H1 (cell line): ENCODE measurements around the gene NMRK2. TPM values are rescaled to one million over a fixed set of nuclear protein-coding genes. Genes with fewer than 3 reads are reported as not detected.

Experiments
- CTCF ChIA-PET: fragments of 300-600 bp; sonication (Branson Sonifier 250); formaldehyde crosslinking; loops from one replicate; lab custom pipeline; 2021; ENCODE audit not compliant: partially characterized antibody; lab: Charles Lee
- POLR2A ChIA-PET: fragments of 300-600 bp; sonication (Branson Sonifier 250); formaldehyde crosslinking; loops from one replicate; lab custom pipeline; 2021; ENCODE audit warnings: inconsistent platforms; ENCODE audit not compliant: partially characterized antibody; lab: Charles Lee
- DNase-seq, 2 experiments: peaks; one replicate each; pipeline versions ENCODE4 v3.0.0 to v3.0.0-alpha.2; 2010 to 2022; ENCODE audit warnings: low spot score in 2 of 2, low read depth in 1 of 2, mixed read lengths in 1 of 2
- FAIRE-seq: peaks from 2 replicates; lab custom pipeline; 2011; peaks lifted over from hg19 to GRCh38; lab: Jason Lieb, UNC
- H2AFZ ChIP-seq: 2 replicates; pipeline ENCODE4 v1.8.1; 2012; ENCODE audit warnings: low read length, inconsistent platforms
- H2AK5ac ChIP-seq: 2 replicates; pipeline ENCODE4 v1.6.1; 2013; ENCODE audit warnings: low read depth, low read length
- H2BK120ac ChIP-seq: replicated peaks from 2 replicates; pipeline ENCODE3; 2013; ENCODE audit warnings: low read depth, low read length, inconsistent platforms
- H2BK12ac ChIP-seq: 2 replicates; pipeline ENCODE4 v1.6.1; 2013; ENCODE audit warnings: low read depth, low read length
- H2BK15ac ChIP-seq: 2 replicates; pipeline ENCODE4 v1.6.1; 2013; ENCODE audit warnings: low read length
- H2BK20ac ChIP-seq: 2 replicates; pipeline ENCODE4 v1.6.1; 2013; ENCODE audit warnings: low read length
- H2BK5ac ChIP-seq: 2 replicates; pipeline ENCODE4 v1.6.1; 2013; ENCODE audit warnings: low read depth, low read length
- H3K14ac ChIP-seq: 2 replicates; pipeline ENCODE4 v1.6.1; 2013; ENCODE audit warnings: inconsistent platforms; ENCODE audit not compliant: insufficient read length
- H3K18ac ChIP-seq: 2 replicates; pipeline ENCODE4 v1.6.1; 2013; ENCODE audit warnings: low read length; ENCODE audit errors: extremely low read depth
- H3K23ac ChIP-seq: 2 replicates; pipeline ENCODE4 v1.6.1; 2013; ENCODE audit warnings: inconsistent platforms; ENCODE audit not compliant: insufficient read length
- H3K23me2 ChIP-seq: 2 replicates; pipeline ENCODE4 v1.6.1; 2013; ENCODE audit warnings: low read depth, low read length
- H3K27ac ChIP-seq: 2 replicates; pipeline ENCODE4 v1.6.1; 2011; ENCODE audit warnings: low read depth, low read length, inconsistent platforms
- H3K27me3 ChIP-seq, 4 experiments: replicated peaks in 1 of 4; 1 replicate in 1 of 4; 2 replicates in 3 of 4; pipeline versions ENCODE4 v1.6.1 to v1.8.1; 2011 to 2013; ENCODE audit warnings: low read length in 3 of 4, mild to moderate bottlenecking in 3 of 4, inconsistent platforms in 2 of 4, mixed read lengths in 2 of 4, moderate library complexity in 1 of 4; ENCODE audit not compliant: control insufficient read depth in 3 of 4, insufficient read depth in 3 of 4; ENCODE audit errors: extremely low read depth in 1 of 4
- H3K36me3 ChIP-seq, 4 experiments: 2 replicates each; pipeline versions ENCODE4 v1.6.1 to v1.8.1; 2011 to 2013; ENCODE audit warnings: mild to moderate bottlenecking in 4 of 4, low read length in 3 of 4, moderate library complexity in 2 of 4, control low read depth in 1 of 4, inconsistent platforms in 1 of 4; ENCODE audit not compliant: insufficient read depth in 4 of 4, control insufficient read depth in 2 of 4
- H3K4ac ChIP-seq: replicated peaks from 2 replicates; pipeline ENCODE3; 2013; ENCODE audit warnings: low read length, low read depth, mixed read lengths, inconsistent platforms; ENCODE audit not compliant: insufficient read length
- H3K4me1 ChIP-seq, 4 experiments: replicated peaks in 1 of 4; 1 replicate in 1 of 4; 2 replicates in 3 of 4; pipeline versions ENCODE4 v1.6.1 to v1.8.1; 2011 to 2013; ENCODE audit warnings: low read length in 3 of 4, inconsistent platforms in 2 of 4, mixed read lengths in 1 of 4; ENCODE audit not compliant: insufficient read depth in 4 of 4, control insufficient read depth in 3 of 4
- H3K4me2 ChIP-seq, 2 experiments: 2 replicates each; pipeline versions ENCODE4 v1.6.1 to v1.8.1; 2011 to 2013; ENCODE audit warnings: low read depth in 2 of 2, low read length in 2 of 2, control low read depth in 1 of 2, inconsistent platforms in 1 of 2, mild to moderate bottlenecking in 1 of 2; ENCODE audit not compliant: insufficient read depth in 1 of 2
- H3K4me3 ChIP-seq, 4 experiments: fragments of 200-600, 300-600 bp in 1 of 4; sonication (generic), shearing (Covaris generic), sonication (Bioruptor Twin) in 1 of 4; 2 replicates each; pipeline versions ENCODE4 v1.5.1 to v1.8.1; 2011 to 2016; ENCODE audit warnings: low read length in 4 of 4, low read depth in 3 of 4, control low read depth in 2 of 4, inconsistent platforms in 2 of 4, mild to moderate bottlenecking in 2 of 4, mixed read lengths in 1 of 4, moderate library complexity in 1 of 4; ENCODE audit not compliant: insufficient read depth in 2 of 4; ENCODE audit errors: extremely low read depth in 1 of 4
- H3K56ac ChIP-seq: replicated peaks from 2 replicates; pipeline ENCODE3; 2013; ENCODE audit warnings: low read depth, mild to moderate bottlenecking, mixed read lengths, low read length, inconsistent platforms; ENCODE audit not compliant: insufficient read length
- H3K79me1 ChIP-seq: 2 replicates; pipeline ENCODE4 v1.6.1; 2013; ENCODE audit warnings: low read depth, low read length, control low read depth
- H3K79me2 ChIP-seq, 2 experiments: 2 replicates each; pipeline versions ENCODE4 v1.6.1 to v1.8.1; 2012 to 2013; ENCODE audit warnings: low read length in 2 of 2, mild to moderate bottlenecking in 2 of 2, inconsistent platforms in 1 of 2; ENCODE audit not compliant: insufficient read depth in 2 of 2, control insufficient read depth in 1 of 2
- H3K9ac ChIP-seq, 4 experiments: replicated peaks in 1 of 4; 1 replicate in 1 of 4; 2 replicates in 3 of 4; pipeline versions ENCODE4 v1.6.1 to v1.8.1; 2011 to 2013; ENCODE audit warnings: low read depth in 3 of 4, low read length in 3 of 4, control low read depth in 2 of 4, mild to moderate bottlenecking in 2 of 4, moderate library complexity in 2 of 4, inconsistent platforms in 1 of 4; ENCODE audit errors: extremely low read depth in 1 of 4
- H3K9me3 ChIP-seq, 2 experiments: 2 replicates each; pipeline versions ENCODE4 v1.6.1 to v1.8.1; 2012 to 2013; ENCODE audit warnings: mild to moderate bottlenecking in 2 of 2, moderate library complexity in 2 of 2, control low read depth in 1 of 2, inconsistent platforms in 1 of 2, low read depth in 1 of 2, low read length in 1 of 2, mixed read lengths in 1 of 2; ENCODE audit not compliant: insufficient read depth in 2 of 2
- H4K20me1 ChIP-seq, 2 experiments: replicated peaks in 1 of 2; 2 replicates each; pipeline versions ENCODE3 to v1.8.1; 2011 to 2013; ENCODE audit warnings: inconsistent platforms in 2 of 2, low read length in 2 of 2, mild to moderate bottlenecking in 1 of 2; ENCODE audit not compliant: insufficient read depth in 2 of 2, control insufficient read depth in 1 of 2
- H4K5ac ChIP-seq: 2 replicates; pipeline ENCODE4 v1.6.1; 2013; ENCODE audit warnings: low read length, low read depth, mixed read lengths, inconsistent platforms; ENCODE audit not compliant: insufficient read length
- H4K8ac ChIP-seq: 2 replicates; pipeline ENCODE4 v1.8.0; 2013; ENCODE audit warnings: mild to moderate bottlenecking, moderate library complexity, low read length, inconsistent platforms; ENCODE audit not compliant: insufficient read depth; ENCODE audit errors: extremely low read depth
- H4K91ac ChIP-seq: replicated peaks from 2 replicates; pipeline ENCODE3; 2013; ENCODE audit warnings: low read length, mixed read lengths, inconsistent platforms; ENCODE audit not compliant: insufficient read length
- ATF2 ChIP-seq: IDR thresholded peaks from 2 replicates; pipeline ENCODE4 v1.6.1; 2012; ENCODE audit warnings: low read length, inconsistent platforms
- BRCA1 ChIP-seq: IDR thresholded peaks from 2 replicates; pipeline ENCODE4 v1.6.1; 2012; ENCODE audit warnings: low read depth, low read length, improper control_type of control experiment
- EP300 ChIP-seq, 2 experiments: IDR thresholded peaks; 1 replicate in 1 of 2; 2 replicates in 1 of 2; pipeline ENCODE4 v1.6.1; 2011 to 2012; ENCODE audit warnings: low read depth in 2 of 2, low read length in 2 of 2, mild to moderate bottlenecking in 2 of 2, borderline replicate concordance in 1 of 2, inconsistent platforms in 1 of 2, moderate library complexity in 1 of 2
- POLR2A ChIP-seq, 2 experiments: IDR thresholded peaks; 1 replicate in 1 of 2; 2 replicates in 1 of 2; pipeline ENCODE4 v1.6.1; 2011; ENCODE audit warnings: low read depth in 2 of 2, low read length in 2 of 2, mild to moderate bottlenecking in 2 of 2; ENCODE audit errors: control extremely low read depth in 1 of 2
- POLR2AphosphoS5 ChIP-seq: IDR thresholded peaks from 2 replicates; pipeline ENCODE4 v1.6.1; 2011; ENCODE audit warnings: low read depth, low read length
- SIX5 ChIP-seq: IDR thresholded peaks from 2 replicates; pipeline ENCODE4 v1.6.1; 2011; ENCODE audit warnings: mild to moderate bottlenecking, low read depth, low read length
- SP1 ChIP-seq: IDR thresholded peaks from 2 replicates; pipeline ENCODE4 v1.6.1; 2011; ENCODE audit warnings: low read depth, low read length
- SRF ChIP-seq: IDR thresholded peaks from 2 replicates; pipeline ENCODE4 v1.6.1; 2011; ENCODE audit warnings: mild to moderate bottlenecking, low read depth, low read length, moderate library complexity
- YY1 ChIP-seq: IDR thresholded peaks from 2 replicates; pipeline ENCODE4 v1.6.1; 2011; ENCODE audit warnings: low read depth, mild to moderate bottlenecking, low read length
- WGBS, 2 experiments: shearing (Covaris generic) in 1 of 2; methylation state at CpG; one replicate each; pipeline versions ENCODE4 v1.1.6 to v1.1.7; 2013 to 2015; ENCODE audit warnings: low lambda C conversion rate in 2 of 2, mixed read lengths in 2 of 2, inconsistent platforms in 1 of 2, low coverage in 1 of 2, missing lambda C conversion rate in 1 of 2; ENCODE audit not compliant: insufficient replicate concordance in 2 of 2, insufficient coverage in 1 of 2, insufficient read length in 1 of 2; ENCODE audit errors: extremely low coverage in 1 of 2, missing lambda C conversion rate in 1 of 2; 5-methylcytosine and 5-hydroxymethylcytosine counted together
- polyA plus RNA-seq, 7 experiments: library from polyadenylated mRNA; depleted of rRNA in 3 of 7; stranded (reverse) in 5 of 7; unstranded in 2 of 7; fragments of >200 nt in 5 of 7; fragments of 200-250 nt in 2 of 7; gene quantifications; 1 replicate in 5 of 7; 2 replicates in 1 of 7; 4 replicates in 1 of 7; pipeline versions ENCODE4 v1.2.1 to v1.2.3, GENCODE V29; 2011 to 2013; ENCODE audit warnings: missing spikeins in 2 of 7, mixed read lengths in 2 of 7
- total RNA-seq: library from RNA; stranded (reverse); fragmentation: NEBNext Ultra II Directional; extraction: Animal tissue kit (Norgen Biotek cat#: 25700); gene quantifications from 2 replicates; pipeline ENCODE4 v1.2.1, GENCODE V29; 2021
- TF ChIP-seq, protein P1 (sequence below): IDR thresholded peaks from 2 replicates; pipeline ENCODE4 v1.6.1; 2012; ENCODE audit warnings: inconsistent platforms

The NMRK2 gene
- total and polyA plus RNA-seq, 2 of the 8 experiments (the other 6 are each of a cell fraction or from before 2014, with no cell fraction given), result 87.4 to 206 TPM

DNA sequence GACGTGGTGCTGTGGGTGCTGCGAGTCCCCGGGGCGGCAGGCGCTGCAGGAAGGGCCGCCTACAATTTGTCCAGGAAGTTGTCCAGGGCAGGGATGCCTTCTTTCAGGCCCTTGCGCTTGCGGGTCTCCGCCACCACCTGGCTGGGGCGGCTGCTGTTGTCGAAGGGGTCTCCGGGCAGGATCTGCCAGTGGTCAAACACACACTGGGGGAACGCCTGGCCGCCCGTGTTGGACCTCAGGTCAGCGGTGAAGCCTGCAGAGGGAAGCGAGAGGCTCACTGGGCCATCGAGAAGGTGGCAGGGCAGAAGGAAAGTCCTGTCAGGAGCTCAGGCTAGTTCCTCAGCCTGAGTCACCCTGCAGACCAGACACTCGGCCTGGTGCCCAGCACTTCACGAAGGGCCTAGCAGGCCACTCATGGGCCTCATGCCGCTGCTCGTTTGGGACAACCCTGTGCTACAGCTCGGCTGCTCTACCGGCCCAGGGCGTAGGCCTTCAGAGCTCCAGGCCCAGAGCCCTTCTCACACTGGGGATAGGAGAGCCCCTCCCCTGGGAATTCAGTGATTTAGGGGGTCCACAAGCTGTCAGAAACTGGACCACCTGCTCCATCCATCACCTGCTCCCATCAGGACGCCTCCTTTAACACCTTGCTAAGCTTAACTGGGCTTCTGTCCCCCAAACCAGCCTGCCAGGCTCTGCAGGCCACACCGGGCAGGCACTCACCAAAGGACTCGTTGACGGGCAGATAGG lies 43.8 kb downstream of the NMRK2 start:
- Histone ChIP-seq H3K27ac (no peak overlapping the region), H3K4me3 (no peak overlapping the region), H3K14ac (no peak overlapping the region), H3K23ac (no peak overlapping the region), H3K9ac (no peak overlapping the region), H3K4me2 (no peak overlapping the region), H3K18ac (no peak overlapping the region), H4K91ac (no peak overlapping the region), H2BK120ac (no peak overlapping the region), H3K9me3 (no peaks in the 10 kb centered on the region), H2AFZ (no peak overlapping the region), H3K4ac (no peak overlapping the region), H4K8ac (peak overlapping the region; percentile 90; the same call in 1 of the 2 replicates), H3K36me3 (peaks cover 57 to 68% (median 65%) of the 10 kb centered on the region in 4 experiments), H2BK5ac (no peak overlapping the region; the same call in 1 of the 2 replicates), H2BK20ac (no peak overlapping the region), H3K23me2 (no peaks in the 10 kb centered on the region), H2BK12ac (no peak overlapping the region), H3K56ac (no peak overlapping the region), H4K5ac (no peak overlapping the region), H3K27me3 (no peaks in the 10 kb centered on the region), H3K79me1 (peaks cover 9% of the 10 kb centered on the region), H2AK5ac (no peak overlapping the region), H2BK15ac (no peak overlapping the region), H4K20me1 (peaks cover 55 to 57% of the 10 kb centered on the region in 2 experiments), H3K4me1 (no peaks in the 10 kb centered on the region; a peak in 3 of 7 replicates), H3K79me2 (peaks cover under 1 to 32% of the 10 kb centered on the region in 2 experiments; a peak in 3 of 4 replicates)
- WGBS, 2 experiments, result 95% methylated on average over 23 of the region's 29 CpGs; no CpG with 5 or more reads in 1 of the 2 experiments
- no peak for FAIRE-seq
- POLR2A ChIA-PET, result interaction anchor here (0.9 to 12.0 kb wide), 6 partner anchors 8 to 46 kb away, joined by 3 to 870 read pairs (median 25); partner anchors contain the start of genes DAPK3 and EEF2
- CTCF ChIA-PET, result no interaction called here
- peak in 1 of 2 experiments; percentile 48 for DNase-seq
- TF ChIP-seq BRCA1, result no peak
- TF ChIP-seq POLR2A (IDR thresholded peaks at IDR 0.05; ENCODE audit: control extremely low read depth in 1 of 2, low read depth in 2 of 2, low read length in 2 of 2), result peak; percentile 12 to 72
- TF ChIP-seq, protein P1, sequence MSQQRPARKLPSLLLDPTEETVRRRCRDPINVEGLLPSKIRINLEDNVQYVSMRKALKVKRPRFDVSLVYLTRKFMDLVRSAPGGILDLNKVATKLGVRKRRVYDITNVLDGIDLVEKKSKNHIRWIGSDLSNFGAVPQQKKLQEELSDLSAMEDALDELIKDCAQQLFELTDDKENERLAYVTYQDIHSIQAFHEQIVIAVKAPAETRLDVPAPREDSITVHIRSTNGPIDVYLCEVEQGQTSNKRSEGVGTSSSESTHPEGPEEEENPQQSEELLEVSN, result no peak
- no peak for TF ChIP-seq SRF
- no peak for TF ChIP-seq YY1
- TF ChIP-seq POLR2AphosphoS5, result peak; percentile 47
- TF ChIP-seq SIX5, result peak; percentile 3; the same call in 1 of the 2 replicates
- peak; percentile 5; the same call in 1 of the 2 replicates for TF ChIP-seq SP1
- TF ChIP-seq ATF2, result no peak
- TF ChIP-seq EP300 (IDR thresholded peaks at IDR 0.05; ENCODE audit: borderline replicate concordance in 1 of 2, low read depth in 2 of 2, low read length in 2 of 2), result no peak
